Activated CD4-positive, CD25-positive, alpha-beta regulatory T cell treated with anti-CD3 and anti-CD28 coated beads, Interleukin-2, amount 50 U/mL, for 72 hours (primary cell): ENCODE measurements around the gene VIT.
"Not testable (repeated sequence)": the region's sequence is repeated elsewhere in the genome, so short reads cannot be mapped to it uniquely, and the experiment has no call there.

Source experiments
- DNase-seq: peaks from one replicate; pipeline ENCODE4 v3.0.0; 2021

Gene VIT

DNA sequence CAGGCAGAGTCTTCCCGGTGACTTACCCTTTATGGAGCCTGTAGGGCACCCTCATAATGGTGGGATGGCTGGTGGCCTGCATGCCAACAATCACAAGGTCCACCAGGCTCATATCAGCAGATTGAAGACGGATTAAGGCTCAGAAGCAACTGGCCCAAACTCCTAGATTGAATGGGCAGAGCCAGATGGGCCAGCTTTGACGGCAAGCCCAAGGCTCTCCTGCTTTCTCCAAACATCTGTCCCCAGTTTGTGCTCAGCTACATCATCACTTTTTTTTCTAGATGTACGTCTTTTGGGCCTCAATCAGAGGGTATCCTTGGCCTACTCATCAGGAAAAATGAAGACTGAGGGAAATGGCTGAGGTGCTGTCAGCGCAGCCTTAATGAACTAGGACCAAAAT is 114.6 kb downstream of the VIT start:
- no peak for DNase-seq

DNA sequence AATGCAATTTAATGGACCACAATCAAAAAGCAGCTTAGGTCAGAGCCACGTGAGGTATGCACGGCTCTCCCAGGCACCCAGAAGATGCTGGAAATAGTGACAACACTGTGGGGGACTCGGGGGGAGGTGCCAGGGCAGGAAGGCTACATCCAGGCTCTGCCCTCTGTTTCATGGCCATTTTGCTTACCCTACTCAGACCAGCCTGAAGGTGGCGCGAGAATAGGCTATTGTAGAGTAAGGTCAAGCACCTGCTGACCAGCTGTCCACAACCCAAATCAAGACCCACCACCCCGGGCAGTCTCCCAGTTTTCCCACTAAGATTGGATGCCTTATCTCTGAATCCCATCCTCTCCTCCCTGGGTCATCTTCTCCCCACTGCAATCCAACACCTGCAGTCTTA is 115.7 kb downstream of the VIT start:
- no peak for DNase-seq

DNA sequence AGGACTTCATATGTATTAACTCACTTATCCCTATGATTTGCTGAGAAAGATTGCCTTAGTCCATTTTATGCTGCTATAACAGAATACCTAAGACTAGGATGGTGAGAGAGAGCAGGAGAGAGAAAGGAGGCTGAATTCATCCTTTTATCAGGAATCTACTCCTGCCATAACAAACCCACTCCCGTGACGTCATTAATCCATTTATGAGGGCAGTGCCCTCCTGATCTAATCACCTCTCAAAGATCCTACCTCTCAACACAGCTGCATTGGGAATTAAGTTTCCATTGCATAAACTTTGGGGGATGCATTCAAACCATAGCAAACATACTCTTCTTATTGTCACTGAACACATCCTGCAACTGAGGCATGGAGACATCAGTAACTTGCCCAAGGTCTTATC is 122.0 kb downstream of the VIT start:
- DNase-seq, result no peak

DNA sequence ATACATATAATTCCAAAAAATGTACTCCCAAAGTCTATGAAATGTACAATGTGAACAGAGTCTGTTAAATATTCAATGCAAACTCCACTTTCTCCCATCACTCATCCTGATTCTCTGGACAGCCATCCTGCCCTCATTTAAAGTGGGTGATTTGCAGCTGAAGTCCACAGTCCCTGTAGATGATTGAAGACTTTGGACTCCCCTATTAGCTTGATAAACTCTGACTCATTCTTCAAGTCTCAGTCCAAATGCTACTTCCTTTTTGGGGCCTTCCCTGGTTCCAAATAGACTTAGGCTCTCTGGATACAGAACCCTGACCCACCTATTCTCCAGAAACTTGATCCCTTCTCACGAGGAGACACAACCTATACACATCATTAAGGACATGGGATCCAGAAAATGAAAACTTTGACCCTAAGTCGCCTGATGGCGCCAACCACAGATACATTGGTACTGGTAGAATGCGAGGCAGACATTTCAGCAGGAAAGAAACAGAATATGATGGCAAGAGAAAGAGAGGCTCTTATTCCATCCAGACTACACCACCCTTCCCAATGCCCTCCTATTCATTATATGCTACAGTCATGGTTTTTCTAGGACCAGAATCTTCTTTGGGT is 122.7 kb downstream of the VIT start:
- DNase-seq, result no peak

DNA sequence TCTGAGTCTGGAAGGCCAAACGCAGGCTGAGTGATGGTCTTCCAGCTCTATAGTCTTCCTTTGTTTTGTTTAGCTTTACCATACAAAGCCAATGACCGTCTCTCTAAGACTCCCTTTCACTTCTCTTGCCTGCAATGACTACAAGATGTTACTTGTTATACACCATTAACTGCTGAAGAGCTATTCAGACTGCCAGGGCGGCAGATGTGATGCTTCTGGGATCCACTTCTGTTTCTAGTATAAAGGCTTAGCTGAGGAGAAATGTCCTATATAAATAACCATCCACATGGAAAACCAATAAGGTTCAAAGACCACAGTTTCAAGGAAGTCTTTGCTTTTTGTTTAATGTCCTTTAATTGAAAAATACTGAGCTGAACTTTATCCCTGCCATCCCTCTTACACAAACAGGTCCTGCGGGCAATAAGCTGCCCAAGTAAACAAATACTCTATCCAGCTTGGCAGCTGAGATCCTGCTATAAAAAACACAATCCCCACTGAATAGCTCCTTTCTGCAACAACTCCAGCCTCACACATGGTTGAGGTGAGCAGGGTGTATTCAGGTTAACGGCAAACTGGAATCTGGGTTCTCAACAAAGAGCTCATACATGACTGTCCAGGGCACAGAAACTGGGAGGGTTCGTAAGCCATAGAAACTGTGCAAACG is 124.6 kb downstream of the VIT start:
- DNase-seq, result no peak

DNA sequence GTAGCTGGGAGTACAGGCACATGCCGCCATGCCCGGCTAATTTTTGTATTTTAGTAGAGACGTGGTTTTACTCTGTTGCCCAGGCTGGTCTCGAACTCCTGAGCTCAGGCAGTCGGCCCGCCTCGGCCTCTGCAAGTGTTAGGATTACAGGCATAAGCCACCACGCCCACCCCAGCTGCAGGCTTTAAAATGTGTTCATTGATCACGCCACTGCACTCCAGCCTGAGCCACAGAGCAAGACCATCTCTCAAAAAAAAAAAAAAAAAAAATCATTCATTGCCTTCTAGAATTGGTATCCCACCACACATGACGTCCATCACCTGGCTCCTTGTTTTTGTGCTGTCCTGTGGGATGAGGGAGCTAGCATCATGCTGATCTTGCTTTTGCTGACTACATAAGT is 127.4 kb downstream of the VIT start:
- DNase-seq, result no peak

DNA sequence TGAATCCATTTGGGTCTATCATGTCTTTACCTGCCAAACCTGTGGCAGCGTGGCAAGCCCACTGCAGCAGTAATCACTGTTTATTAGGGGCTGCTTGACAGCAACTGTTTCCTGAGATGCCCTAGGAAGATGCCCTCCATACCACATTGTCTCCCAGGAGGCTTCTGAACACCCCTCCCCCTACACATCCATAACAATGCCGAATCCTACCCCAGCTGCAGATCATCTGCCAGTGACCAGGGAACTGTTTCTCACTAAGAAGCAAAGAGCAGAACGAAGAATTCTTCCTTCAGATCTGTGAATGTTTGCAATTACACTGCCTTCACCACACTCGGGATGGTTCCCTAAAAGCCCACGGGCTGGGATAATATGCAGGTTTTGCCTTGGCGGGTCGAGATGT is 127.8 kb downstream of the VIT start:
- DNase-seq, result no peak

DNA sequence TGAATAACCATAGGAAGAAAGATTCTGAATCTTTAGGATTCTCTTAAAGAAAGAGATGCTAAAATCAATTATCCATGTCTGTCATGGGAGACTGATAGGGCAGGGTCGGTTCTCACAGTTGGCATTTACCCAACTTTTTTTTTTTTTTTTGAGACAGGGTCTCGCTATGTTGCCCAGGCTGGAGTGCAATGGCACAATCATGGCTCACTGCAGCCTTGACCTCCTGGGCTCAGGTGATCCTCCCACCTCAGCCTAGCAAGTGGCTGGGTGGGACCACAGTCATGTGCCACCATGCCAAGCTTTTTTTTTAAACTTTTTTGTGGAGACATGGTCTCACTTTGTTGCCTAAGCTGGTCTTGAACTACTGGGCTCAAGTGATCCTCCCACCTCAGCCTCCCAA is 128.2 kb downstream of the VIT start:
- DNase-seq, result not testable (repeated sequence)

DNA sequence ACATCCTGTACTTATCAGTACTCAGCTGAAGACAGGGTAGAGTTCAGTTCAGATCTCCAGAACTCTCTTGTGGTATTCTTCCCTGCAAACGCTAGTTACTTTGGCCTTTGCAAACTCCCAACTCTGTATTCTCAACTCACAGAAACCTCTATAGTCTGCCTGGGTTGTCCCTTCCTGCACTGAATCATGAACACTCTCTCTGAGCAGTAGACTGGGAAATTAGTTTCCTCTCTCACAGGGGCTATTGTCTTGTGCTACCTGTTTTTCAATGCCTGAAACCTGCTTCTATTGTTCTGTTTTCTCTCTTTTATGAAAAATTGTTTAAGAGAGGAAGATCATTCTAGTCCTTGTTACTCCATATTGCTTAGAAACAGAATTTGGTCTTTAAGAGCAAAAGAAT is 134.7 kb downstream of the VIT start:
- no peak for DNase-seq

DNA sequence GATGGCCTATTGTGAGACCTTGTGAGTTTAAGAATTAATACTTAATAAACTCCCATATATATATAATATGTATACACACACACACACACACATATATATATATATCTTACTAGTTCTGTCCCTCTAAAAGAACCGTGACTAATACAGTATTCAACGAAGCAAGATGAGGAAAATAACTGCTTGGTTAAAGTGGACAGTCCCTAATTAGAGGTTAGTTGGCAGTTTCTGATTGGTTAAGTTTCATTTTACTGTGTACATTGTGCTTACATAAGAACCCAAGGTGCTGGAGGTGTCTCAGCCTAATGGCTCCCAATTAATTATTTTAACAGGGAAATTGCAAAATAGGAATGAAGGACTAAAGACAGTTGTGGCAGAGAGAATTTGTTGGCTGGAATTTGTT is 137.7 kb downstream of the VIT start:
- no peak for DNase-seq

DNA sequence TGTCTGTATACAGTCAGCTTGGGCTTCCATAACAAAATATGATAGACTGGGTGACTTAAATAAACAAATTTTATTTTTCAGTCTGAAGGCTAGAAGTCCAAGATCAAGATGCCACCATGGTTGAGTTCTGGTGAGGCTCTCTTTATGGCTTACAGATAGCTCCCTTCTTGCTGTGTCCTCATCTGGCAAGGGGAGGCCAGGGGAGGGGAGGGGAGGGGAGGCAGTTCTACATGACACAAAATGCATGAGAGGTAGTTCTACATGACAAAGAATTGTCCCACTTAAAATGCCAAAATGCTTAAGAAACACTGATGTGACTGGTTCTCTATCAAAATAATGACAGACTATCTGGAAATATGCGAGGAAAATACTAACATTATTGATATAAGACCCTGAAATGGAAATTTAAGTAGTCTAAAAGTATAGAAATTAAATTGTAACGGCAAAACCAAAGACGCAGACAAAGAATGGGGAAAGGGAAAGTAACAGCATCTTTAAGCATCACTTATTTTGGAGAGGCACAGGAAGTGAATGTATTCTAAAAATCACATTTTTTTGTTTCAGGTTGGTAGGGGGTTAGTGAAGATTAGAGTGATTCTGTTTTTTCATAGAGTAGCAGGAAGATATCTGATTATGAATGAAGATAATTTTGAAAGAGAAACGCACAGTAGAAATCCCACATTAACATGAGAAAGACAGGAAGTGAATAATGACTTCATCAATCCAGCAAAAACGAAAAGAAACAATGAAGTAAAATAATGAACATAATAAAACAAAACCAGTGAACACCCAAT is 138.4 kb downstream of the VIT start:
- no peak for DNase-seq

DNA sequence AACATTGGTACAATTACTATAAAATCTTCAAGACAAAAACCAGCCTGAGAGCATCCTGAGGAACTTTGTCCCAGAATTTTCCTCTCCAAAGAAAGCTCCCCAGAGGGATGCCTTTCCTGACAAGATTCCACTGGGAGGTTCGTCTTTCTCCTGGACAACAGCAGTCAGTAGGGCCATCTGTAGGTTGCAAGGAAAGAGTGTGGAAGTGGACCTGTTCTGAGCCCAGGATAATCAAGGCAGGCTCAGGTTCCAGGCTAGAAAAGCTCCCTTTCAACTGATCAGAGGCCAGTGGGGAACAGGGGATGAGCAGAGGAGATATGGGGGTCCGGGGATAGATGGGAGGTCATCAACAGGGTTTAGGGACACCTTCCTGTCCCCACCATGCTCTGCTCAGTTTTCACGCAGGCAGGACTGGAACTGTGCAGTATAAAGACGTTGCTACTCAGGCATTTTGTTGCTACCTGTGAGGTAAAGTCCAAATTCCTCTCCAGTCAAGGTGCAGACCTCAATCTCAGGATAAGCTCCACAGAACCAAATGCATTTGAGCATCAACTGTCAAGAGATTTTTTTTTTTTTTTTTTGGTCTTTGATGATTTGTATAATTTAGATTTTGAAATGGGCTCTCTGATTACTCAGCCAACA is 143.6 kb downstream of the VIT start:
- no peak for DNase-seq

DNA sequence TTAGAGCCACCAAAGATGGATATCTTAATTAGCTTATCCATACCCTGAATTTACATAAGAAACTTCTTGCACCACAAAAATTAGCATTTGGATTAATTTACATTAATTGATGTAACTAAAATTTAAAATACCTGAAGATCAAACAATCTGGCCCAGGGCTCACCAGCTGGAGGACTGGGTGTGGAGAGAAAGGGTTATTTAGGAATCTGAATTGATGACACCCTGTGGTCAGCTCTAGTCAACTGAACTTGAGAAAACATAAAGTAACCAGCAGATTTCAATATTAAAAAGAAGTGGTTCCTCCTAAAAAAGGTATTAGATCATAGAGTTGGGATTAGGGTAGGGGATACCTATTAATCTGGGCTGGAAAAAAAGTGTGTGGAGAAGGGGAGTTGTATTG is 147.3 kb downstream of the VIT start:
- DNase-seq, result no peak

DNA sequence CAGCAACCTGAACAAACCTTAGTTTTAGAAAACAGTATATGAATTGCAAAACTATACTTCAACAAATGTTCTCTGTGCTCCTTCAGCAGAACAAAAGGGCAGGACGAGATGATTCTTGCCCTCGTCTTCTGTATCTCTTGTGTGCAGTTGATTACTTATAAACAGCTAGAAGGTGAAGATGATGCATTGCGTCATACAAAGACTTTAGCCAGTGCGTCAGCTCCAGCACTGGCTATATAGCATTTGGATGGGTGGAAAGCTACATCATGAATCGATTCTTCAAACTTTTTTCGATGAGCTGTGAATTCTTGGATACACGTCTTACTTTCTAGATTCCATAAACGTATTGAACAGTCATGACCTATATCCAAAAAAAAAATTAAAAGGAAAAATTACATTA is 152.8 kb downstream of the VIT start:
- no peak for DNase-seq

DNA sequence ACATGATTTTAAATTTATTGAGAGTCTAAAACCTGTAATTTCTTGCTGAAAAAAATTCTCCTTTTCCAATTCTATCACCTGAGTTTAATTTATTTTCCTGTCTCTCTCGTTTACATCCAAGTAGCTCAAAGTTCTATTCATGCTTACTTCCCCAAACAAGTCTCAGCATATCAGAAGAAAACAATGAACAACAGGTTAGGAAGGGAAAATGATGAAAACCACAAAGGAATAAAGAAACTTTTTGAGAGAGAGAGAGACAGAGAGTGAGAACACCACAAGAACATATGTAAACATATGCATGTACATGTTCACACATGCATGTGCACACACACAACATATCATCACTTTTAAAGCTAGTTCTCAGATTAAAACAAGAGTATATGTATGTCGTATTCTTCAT is 157.7 kb downstream of the VIT start:
- DNase-seq, result no peak

DNA sequence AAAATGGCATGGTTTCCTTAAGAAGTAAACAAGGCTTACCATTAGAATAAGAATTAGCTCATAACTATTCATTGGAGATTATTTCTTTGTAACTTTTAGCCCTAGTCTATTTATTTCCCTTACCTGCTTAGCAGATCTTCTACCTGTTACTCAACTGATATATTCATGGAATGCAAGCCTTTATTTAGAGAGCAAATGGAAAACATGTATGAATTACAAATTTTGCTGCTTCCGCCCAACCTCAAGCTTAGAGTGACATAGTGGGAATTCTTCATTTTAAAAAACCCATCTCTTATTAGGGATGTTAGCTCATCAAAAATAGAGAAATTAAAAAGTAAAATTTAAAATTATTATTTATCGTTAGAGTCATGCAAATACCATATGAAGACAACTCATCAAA is 158.9 kb downstream of the VIT start:
- DNase-seq, result no peak

DNA sequence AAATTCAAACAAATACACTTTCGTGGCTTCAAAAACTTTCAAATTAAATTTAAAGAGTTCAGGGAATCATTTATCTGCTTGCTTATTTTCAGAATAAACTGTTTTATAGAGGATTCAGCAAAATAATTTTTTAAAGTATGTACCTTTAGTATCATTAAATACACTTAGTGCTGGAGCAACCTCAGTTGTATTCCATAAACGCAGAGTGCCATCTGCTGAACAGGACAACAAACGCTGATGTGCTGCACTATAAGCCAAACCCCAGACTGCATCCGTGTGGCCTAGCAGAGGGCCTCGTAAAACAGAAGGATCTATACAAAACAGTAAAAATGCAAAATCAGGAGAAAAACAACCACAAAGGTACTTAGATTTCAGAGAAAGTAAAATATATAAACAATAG is 161.2 kb downstream of the VIT start:
- DNase-seq, result no peak

DNA sequence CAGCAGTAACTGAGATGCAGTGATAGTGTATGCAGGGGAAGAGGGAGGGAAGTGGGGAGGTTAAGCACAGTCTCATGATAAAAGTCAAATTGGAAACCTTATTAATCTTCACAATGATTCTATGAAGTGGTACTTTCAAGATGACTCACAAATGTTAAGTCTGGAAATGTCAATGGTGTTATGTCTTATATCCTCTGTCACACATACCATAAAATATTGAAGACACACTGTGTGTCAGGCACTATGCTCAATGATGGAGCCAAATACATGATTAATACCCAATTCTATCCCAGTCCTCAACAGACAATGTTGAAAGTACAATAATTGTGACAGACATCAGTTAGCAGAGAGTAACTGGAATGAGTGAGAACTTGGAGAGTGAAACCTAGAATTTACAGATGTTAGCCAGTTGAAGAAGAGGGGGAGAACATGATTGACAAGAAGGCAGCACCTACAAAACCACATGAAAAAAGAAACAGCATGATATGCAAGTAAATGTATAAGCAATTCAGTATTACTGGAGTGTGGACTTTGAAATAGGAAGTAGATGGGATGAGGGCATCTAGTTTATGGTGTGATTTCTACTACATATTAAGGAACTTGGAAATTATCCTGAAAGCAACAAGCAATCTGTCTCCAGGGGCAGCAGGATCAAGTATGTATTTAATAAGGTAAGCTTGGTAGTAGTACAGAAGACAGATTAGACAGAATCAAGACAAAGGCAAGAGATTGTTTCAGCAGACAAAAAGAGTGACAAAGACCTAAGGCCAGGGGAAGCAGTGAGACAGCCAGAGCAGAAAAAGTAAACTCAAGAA is 162.3 kb downstream of the VIT start:
- DNase-seq, result no peak

DNA sequence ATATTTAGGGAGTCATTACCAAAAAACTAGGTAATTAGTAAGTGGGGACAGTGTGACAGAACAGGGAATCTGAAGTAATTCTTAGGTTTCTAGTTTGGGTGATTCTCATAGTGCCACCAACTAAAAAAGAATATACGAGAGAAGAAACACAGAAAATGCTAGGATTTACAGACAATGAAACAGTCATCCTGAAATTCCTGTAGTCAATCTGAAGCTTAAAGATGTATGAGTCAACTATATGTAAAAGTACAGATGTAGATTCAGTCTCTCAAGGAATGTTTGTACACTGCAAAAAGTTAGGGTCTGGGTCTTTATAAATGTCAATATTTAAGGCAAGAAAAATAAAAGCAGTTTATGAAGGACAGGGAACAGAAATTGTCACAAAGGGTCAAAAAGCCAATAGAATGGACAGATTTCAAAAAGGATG is 162.9 kb downstream of the VIT start:
- no peak for DNase-seq

DNA sequence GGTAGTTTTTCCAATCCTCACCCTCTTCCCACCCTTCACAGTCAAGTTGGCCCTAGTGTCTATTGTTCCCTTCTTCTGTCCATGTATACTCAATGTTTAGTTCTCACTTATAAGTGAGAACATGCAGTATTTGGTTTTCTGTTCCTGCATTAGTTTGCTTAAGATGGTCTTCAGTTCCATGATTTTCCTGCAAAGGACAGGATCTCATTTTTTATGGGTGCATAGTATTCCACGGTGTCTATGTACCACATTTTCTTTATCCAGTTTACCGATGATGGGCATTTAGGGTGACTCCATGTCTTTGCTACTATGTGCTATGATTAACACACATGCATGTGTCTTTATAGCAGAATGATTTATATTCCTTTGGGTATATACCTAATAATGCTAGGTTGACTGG is 165.4 kb downstream of the VIT start:
- DNase-seq, result no peak
